WERI-Rb-1 (cell line): ENCODE results near the gene SCN4B.

Experiments
- DNase-seq: peaks from one replicate; pipeline ENCODE4 v3.0.0-alpha.2; 2020
- H3K27ac ChIP-seq: fragments of 250-450 bp; sonication (Bioruptor Pico); 2 replicates; pipeline ENCODE4 v1.5.1; 2020; ENCODE audit warnings: mild to moderate bottlenecking, moderate library complexity
- H3K27me3 ChIP-seq: fragments of 250-450 bp; sonication (Bioruptor Pico); 2 replicates; pipeline ENCODE4 v1.5.1; 2021; ENCODE audit warnings: mild to moderate bottlenecking, low read depth, moderate library complexity; ENCODE audit not compliant: insufficient read depth, severe bottlenecking
- H3K36me3 ChIP-seq: fragments of 250-450 bp; sonication (Bioruptor Pico); 2 replicates; pipeline ENCODE4 v1.5.1; 2020; ENCODE audit warnings: mild to moderate bottlenecking, moderate library complexity
- H3K4me3 ChIP-seq: 2 replicates; pipeline ENCODE4 v1.5.1; 2011; ENCODE audit warnings: low read depth, mild to moderate bottlenecking, control low read depth, low read length
- H3K9me3 ChIP-seq: fragments of 250-450 bp; sonication (Bioruptor Pico); 2 replicates; pipeline ENCODE4 v1.5.1; 2021; ENCODE audit warnings: mild to moderate bottlenecking, moderate library complexity; ENCODE audit not compliant: severe bottlenecking
- CTCF ChIP-seq: IDR thresholded peaks from 2 replicates; pipeline ENCODE4 v1.5.1; 2011; ENCODE audit warnings: low read depth, mild to moderate bottlenecking, control low read depth, inconsistent platforms, low read length

SCN4B gene

GRCh38 chr11:118142081-118142480 lies 10.5 kb downstream of the SCN4B start:
- Histone ChIP-seq H3K27ac (no peak overlapping the region), H3K4me3 (no peak overlapping the region), H3K9me3 (peaks cover 3% of the 10 kb centered on the region), H3K36me3 (no peaks in the 10 kb centered on the region), H3K27me3 (no peaks in the 10 kb centered on the region)
- TF ChIP-seq CTCF, result no peak
- no peak for DNase-seq

- H3K27me3 ChIP-seq, result no peaks in the 10 kb centered on the region
- H3K9me3 ChIP-seq, result no peaks in the 10 kb centered on the region
- no peak overlapping the region for H3K27ac ChIP-seq
- DNase-seq, result no peak
- no peak overlapping the region for H3K4me3 ChIP-seq
- no peaks in the 10 kb centered on the region for H3K36me3 ChIP-seq
- no peak for TF ChIP-seq CTCF
Observed at GRCh38 chr11:118139578-118139977, 13.0 kb downstream of the SCN4B start.

- no peak overlapping the region for H3K27ac ChIP-seq
- H3K27me3 ChIP-seq, result no peaks in the 10 kb centered on the region
Observed at GRCh38 chr11:118138839-118139420, 13.7 kb downstream of the SCN4B start.

DNA sequence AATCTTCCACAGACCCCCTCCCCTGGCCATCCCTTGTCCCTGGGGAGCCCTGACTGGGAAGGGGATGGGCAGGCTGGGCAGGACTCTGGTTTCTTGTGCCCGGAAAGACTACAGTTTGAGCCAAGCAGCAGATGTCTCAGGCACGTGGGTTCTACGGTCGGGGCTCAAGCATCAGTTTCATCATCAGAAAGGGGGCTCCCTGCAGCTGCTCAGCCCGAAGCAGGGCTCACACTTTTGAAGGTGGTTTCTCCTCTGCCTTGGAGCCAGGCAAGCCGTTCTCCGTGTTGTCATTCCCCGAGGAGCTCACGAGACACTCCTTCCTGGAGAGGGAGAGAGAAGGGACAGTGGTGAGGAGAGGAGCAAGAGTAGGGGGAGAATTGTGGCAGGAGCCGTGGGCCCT lies 15.8 kb downstream of the SCN4B start:
- DNase-seq, result no peak
- Histone ChIP-seq H3K4me3 (no peak overlapping the region), H3K36me3 (no peaks in the 10 kb centered on the region), H3K9me3 (no peaks in the 10 kb centered on the region), H3K27me3 (no peaks in the 10 kb centered on the region), H3K27ac (no peak overlapping the region)
- TF ChIP-seq CTCF, result no peak

More at GRCh38 chr11:118138839-118139420, 13.7 kb downstream of the SCN4B start:
- no peaks in the 10 kb centered on the region for H3K36me3 ChIP-seq
- TF ChIP-seq CTCF, result no peak
- no peak overlapping the region for H3K4me3 ChIP-seq
- DNase-seq, result no peak
- H3K9me3 ChIP-seq, result no peaks in the 10 kb centered on the region

DNA sequence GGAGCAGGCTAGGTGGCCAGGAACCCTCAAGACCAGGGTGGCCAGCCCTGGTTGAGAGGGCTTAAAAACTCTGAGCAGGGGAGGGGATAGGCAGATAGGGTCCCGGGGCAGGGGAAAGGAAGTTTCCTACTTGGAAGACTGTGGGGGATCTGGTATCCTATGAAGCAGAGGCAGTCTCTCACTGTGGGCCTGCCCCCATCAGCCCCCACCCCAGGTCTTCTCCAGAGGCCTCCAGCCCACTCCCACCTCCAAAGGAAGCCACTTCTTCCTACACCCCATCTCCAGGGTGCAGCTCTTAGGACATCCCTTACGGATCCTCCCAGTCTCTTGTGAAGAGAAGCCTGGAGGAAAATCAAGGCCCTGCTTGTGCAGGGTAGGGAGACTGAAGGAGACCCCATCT lies 16.3 kb downstream of the SCN4B start:
- Histone ChIP-seq H3K9me3 (no peaks in the 10 kb centered on the region), H3K27me3 (no peaks in the 10 kb centered on the region), H3K27ac (no peak overlapping the region), H3K4me3 (no peak overlapping the region), H3K36me3 (no peaks in the 10 kb centered on the region)
- TF ChIP-seq CTCF, result no peak
- DNase-seq, result no peak

- Histone ChIP-seq H3K27me3 (no peaks in the 10 kb centered on the region), H3K36me3 (no peaks in the 10 kb centered on the region), H3K9me3 (no peaks in the 10 kb centered on the region), H3K27ac (no peak overlapping the region), H3K4me3 (no peak overlapping the region)
- no peak for TF ChIP-seq CTCF
- DNase-seq, result no peak
Observed at GRCh38 chr11:118135796-118136165, 16.8 kb downstream of the SCN4B start.
